NCI-H510A treated with DMSO at 0.1 percent for 48 hours (cell line): ENCODE measurements around the gene CELF2.

ENCODE experiments used
- DNase-seq: peaks from one replicate; lab custom pipeline; 2025; lab: John Stamatoyannopoulos, UW

Gene CELF2

GRCh38 chr10:11201911-11202310 is 184.2 kb downstream of the CELF2 start:
- DNase-seq, result no peak

- no peak for DNase-seq
These were observed 186.8 kb downstream of the CELF2 start for GRCh38 chr10:11204351-11204942.

- DNase-seq, result no peak
These were observed 187.5 kb downstream of the CELF2 start for GRCh38 chr10:11205030-11205772.

- no peak for DNase-seq
These were observed 189.2 kb downstream of the CELF2 start for GRCh38 chr10:11206676-11207559.

GRCh38 chr10:11207560-11207844 is 189.8 kb downstream of the CELF2 start:
- no peak for DNase-seq

- DNase-seq, result no peak
These were observed 190.6 kb downstream of the CELF2 start for GRCh38 chr10:11208243-11208642.

GRCh38 chr10:11208908-11209829 is 191.5 kb downstream of the CELF2 start:
- no peak for DNase-seq

GRCh38 chr10:11209830-11210181 is 192.1 kb downstream of the CELF2 start:
- no peak for DNase-seq

- no peak for DNase-seq
These were observed 192.7 kb downstream of the CELF2 start for GRCh38 chr10:11210211-11210922.

GRCh38 chr10:11212288-11213085 is 194.8 kb downstream of the CELF2 start:
- DNase-seq, result no peak

- DNase-seq, result no peak
These were observed 195.5 kb downstream of the CELF2 start for GRCh38 chr10:11213137-11213536.

- DNase-seq, result no peak
These were observed 196.7 kb downstream of the CELF2 start for GRCh38 chr10:11214407-11214806.

GRCh38 chr10:11215471-11215870 is 197.8 kb downstream of the CELF2 start:
- no peak for DNase-seq

- no peak for DNase-seq
These were observed 199.8 kb downstream of the CELF2 start for GRCh38 chr10:11217521-11217920.

- DNase-seq, result no peak
These were observed 200.7 kb downstream of the CELF2 start for GRCh38 chr10:11218395-11218794.

GRCh38 chr10:11219431-11219830 is 201.8 kb downstream of the CELF2 start:
- no peak for DNase-seq

GRCh38 chr10:11223081-11223480 is 205.4 kb downstream of the CELF2 start:
- DNase-seq, result no peak

- DNase-seq, result no peak
These were observed 206.0 kb downstream of the CELF2 start for GRCh38 chr10:11223507-11224140.

GRCh38 chr10:11224321-11224720 is 206.6 kb downstream of the CELF2 start:
- no peak for DNase-seq

GRCh38 chr10:11224792-11225416 is 207.2 kb downstream of the CELF2 start:
- no peak for DNase-seq
